Ishikawa (cell line): ENCODE measurements around the gene STK32C.

ENCODE experiments used
- CEBPB ChIP-seq: IDR thresholded peaks from 2 replicates; pipeline ENCODE4 v1.6.1; 2012
- CREB1 ChIP-seq: IDR thresholded peaks from 2 replicates; pipeline ENCODE4 v1.6.1; 2012; ENCODE audit warnings: low read depth
- EGR1 ChIP-seq: IDR thresholded peaks from 2 replicates; pipeline ENCODE4 v1.6.1; 2012
- EP300 ChIP-seq: IDR thresholded peaks from 2 replicates; pipeline ENCODE4 v1.6.1; 2012; ENCODE audit warnings: borderline replicate concordance
- FOXM1 ChIP-seq: IDR thresholded peaks from 2 replicates; pipeline ENCODE4 v1.6.1; 2012; ENCODE audit warnings: low read depth, borderline replicate concordance
- MAX ChIP-seq: IDR thresholded peaks from 2 replicates; pipeline ENCODE4 v1.6.1; 2012
- TAF1 ChIP-seq: IDR thresholded peaks from 2 replicates; pipeline ENCODE4 v1.6.1; 2012; ENCODE audit warnings: low read depth, mild to moderate bottlenecking
- TEAD4 ChIP-seq: IDR thresholded peaks from 2 replicates; pipeline ENCODE4 v1.6.1; 2012
- USF1 ChIP-seq: IDR thresholded peaks from 2 replicates; pipeline ENCODE4 v1.6.1; 2012
- YY1 ChIP-seq: IDR thresholded peaks from 2 replicates; pipeline ENCODE4 v1.6.1; 2012; ENCODE audit warnings: low read depth
- TF ChIP-seq, protein P1 (sequence below): IDR thresholded peaks from 2 replicates; pipeline ENCODE4 v1.6.1; 2012; ENCODE audit warnings: low read depth, mild to moderate bottlenecking

GRCh38 chr10:132254841-132255240 lies 52.9 kb downstream of the STK32C start:
- TF ChIP-seq YY1 (no peak), EP300 (no peak), CEBPB (no peak), USF1 (no peak), CREB1 (no peak), FOXM1 (no peak), MAX (no peak), EGR1 (no peak), TEAD4 (no peak), TAF1 (no peak)
- TF ChIP-seq, protein P1, sequence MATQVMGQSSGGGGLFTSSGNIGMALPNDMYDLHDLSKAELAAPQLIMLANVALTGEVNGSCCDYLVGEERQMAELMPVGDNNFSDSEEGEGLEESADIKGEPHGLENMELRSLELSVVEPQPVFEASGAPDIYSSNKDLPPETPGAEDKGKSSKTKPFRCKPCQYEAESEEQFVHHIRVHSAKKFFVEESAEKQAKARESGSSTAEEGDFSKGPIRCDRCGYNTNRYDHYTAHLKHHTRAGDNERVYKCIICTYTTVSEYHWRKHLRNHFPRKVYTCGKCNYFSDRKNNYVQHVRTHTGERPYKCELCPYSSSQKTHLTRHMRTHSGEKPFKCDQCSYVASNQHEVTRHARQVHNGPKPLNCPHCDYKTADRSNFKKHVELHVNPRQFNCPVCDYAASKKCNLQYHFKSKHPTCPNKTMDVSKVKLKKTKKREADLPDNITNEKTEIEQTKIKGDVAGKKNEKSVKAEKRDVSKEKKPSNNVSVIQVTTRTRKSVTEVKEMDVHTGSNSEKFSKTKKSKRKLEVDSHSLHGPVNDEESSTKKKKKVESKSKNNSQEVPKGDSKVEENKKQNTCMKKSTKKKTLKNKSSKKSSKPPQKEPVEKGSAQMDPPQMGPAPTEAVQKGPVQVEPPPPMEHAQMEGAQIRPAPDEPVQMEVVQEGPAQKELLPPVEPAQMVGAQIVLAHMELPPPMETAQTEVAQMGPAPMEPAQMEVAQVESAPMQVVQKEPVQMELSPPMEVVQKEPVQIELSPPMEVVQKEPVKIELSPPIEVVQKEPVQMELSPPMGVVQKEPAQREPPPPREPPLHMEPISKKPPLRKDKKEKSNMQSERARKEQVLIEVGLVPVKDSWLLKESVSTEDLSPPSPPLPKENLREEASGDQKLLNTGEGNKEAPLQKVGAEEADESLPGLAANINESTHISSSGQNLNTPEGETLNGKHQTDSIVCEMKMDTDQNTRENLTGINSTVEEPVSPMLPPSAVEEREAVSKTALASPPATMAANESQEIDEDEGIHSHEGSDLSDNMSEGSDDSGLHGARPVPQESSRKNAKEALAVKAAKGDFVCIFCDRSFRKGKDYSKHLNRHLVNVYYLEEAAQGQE: no peak
